Dendritic cell treated with granulocyte-macrophage colony-stimulating factor and Interleukin-4, amounts not matched to agents 40 ng/mL and 50 ng/mL, for 4 days (primary cell): Measurements from ENCODE around the gene MEF2D.

Experiments
- H3K27ac Mint-ChIP-seq: one replicate; pipeline ENCODE4 v1.8.0; 2022; ENCODE audit warnings: mild to moderate bottlenecking, mixed read lengths
- H3K27me3 Mint-ChIP-seq: one replicate; pipeline ENCODE4 v1.8.0; 2022; ENCODE audit warnings: mild to moderate bottlenecking, mixed read lengths
- H3K36me3 Mint-ChIP-seq: one replicate; pipeline ENCODE4 v1.8.0; 2022; ENCODE audit warnings: low read depth, mixed read lengths
- H3K4me1 Mint-ChIP-seq: one replicate; pipeline ENCODE4 v1.8.0; 2022; ENCODE audit warnings: low read depth, mixed read lengths
- H3K4me3 Mint-ChIP-seq: one replicate; pipeline ENCODE4 v1.8.0; 2022; ENCODE audit warnings: mild to moderate bottlenecking, moderate library complexity, mixed read lengths
- H3K9me3 Mint-ChIP-seq: one replicate; pipeline ENCODE4 v1.8.0; 2022; ENCODE audit warnings: mixed read lengths
- intact Hi-C: fragments of 100-400 bp; cut with micrococcal nuclease; formaldehyde crosslinking; loops from one replicate; pipeline ENCODE4 v1.15.0; 2022

Gene MEF2D

DNA sequence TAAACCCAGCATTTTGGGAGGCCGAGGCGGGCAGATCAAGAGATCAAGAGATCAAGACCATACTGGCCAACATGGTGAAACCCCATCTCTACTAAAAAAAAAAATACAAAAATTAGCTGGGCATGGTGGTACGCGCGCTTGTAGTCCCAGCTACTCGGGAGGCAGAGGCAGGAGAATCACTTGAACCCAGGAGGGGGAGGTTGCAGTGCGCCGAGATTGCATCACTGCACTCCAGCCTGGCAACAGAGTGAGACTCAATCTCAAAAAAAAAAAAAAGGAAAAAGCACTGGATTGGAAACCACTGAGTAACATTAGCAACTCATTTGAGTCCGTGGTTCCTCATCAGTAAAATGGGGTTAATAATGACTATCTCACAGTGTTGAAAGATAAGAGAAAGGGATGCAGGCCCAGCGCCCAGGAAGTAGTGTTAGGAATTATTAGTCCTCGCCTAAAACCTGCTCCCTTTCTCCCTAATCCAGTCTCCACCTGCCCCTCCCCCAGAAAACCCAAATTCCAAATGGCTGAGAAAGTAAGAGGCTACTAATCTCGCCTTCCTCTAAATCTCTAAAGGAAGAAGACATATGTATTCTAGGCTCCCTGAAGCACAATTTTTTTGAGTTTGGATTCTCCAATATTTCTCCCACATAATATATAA, 82.0 kb downstream of the MEF2D start:
- intact Hi-C loops = no loop called here
- H3K36me3 Mint-ChIP-seq = no peaks in the 10 kb centered on the region
- H3K9me3 Mint-ChIP-seq = no peaks in the 10 kb centered on the region
- H3K4me1 Mint-ChIP-seq = peaks cover 27% of the 10 kb centered on the region
- H3K27me3 Mint-ChIP-seq = peaks cover 96% of the 10 kb centered on the region
- H3K27ac Mint-ChIP-seq = no peak overlapping the region
- H3K4me3 Mint-ChIP-seq = no peak overlapping the region

DNA sequence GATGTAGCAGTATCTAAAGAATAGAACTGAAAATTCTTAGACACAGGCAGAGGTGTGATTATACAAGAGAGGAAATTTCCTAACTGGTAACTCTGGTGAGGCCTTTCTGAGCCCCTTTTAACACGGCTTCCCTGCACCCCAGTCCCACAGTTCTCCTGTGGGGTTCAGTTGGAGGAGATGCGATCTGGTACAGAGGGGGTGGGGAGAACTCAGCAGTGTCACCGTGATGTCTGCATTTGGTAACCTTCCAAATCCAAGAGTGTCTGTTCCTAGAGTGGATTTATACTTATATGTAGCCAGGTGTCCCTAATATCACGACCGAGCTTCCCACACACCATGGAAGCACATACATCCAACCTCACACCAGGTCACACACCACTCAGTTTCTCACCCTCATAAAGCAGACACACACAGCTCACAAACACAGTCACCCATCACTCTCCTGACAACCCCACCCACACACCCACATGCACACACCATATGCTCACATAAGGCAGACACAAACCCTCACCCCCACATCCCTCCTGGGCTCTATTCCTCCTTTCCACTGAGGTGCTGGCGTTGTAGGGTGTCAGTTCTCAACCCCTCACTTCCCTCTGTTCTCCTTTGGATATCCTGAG, 83.1 kb downstream of the MEF2D start:
- Mint-ChIP-seq H3K9me3 (no peaks in the 10 kb centered on the region), H3K4me1 (peaks cover 27% of the 10 kb centered on the region), H3K36me3 (no peaks in the 10 kb centered on the region), H3K27me3 (peaks cover 95% of the 10 kb centered on the region), H3K27ac (no peak overlapping the region), H3K4me3 (no peak overlapping the region)
- intact Hi-C loops = no loop called here

DNA sequence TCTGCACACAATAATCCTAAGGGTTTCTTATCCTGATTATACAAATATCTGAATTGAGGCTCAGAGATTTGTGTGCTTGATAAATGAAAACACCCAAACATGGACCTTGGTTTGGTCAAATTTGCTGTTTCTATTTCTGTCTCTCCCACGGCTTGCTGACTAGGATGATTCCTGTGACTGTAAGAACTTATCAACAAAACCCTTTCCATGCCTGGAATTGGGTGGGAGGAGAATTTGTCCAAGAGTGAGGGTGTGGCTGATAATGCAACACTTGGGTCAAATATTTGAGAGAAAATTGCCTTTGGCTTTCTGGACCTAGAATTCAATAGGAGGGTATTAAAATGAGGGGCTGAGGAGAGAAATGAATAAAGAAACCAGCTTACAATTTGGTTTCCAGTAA, 83.6 kb downstream of the MEF2D start:
- intact Hi-C loops = no loop called here
- Mint-ChIP-seq H3K4me1 (peaks cover 25% of the 10 kb centered on the region), H3K36me3 (no peaks in the 10 kb centered on the region), H3K4me3 (no peak overlapping the region), H3K27me3 (peaks cover 95% of the 10 kb centered on the region), H3K27ac (no peak overlapping the region), H3K9me3 (no peaks in the 10 kb centered on the region)

DNA sequence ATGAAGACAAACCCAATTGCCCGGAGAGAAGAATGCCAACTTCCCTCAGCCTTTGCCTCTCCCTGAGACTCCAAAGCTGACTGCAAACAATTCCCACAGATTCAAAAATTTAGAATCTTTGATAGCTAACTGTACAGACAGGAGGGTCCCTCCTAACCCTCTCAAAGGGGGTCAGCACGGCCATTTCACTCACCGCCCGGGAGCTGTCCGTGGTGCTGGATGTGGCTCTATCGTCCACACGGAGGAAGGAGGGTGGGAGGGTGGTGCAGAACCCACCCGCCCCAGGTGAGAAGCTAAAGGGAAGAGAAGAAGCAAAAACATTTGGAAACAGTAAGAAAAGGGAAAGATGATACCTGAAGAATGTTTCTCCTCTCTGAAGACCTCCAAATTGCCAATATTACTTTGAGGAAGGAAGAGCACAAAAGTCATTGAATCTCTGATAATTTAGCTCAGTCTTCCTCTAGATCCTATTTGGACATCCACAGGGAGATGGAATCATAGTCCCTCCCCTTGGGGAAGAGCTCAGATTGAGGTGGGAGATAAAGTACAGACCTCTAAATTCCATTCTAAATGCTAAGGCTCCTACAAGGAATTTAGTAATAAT, 86.0 kb downstream of the MEF2D start:
- Mint-ChIP-seq H3K27ac (no peak overlapping the region), H3K27me3 (peaks cover 96% of the 10 kb centered on the region), H3K36me3 (no peaks in the 10 kb centered on the region), H3K4me3 (no peak overlapping the region), H3K9me3 (no peaks in the 10 kb centered on the region), H3K4me1 (peaks cover 2% of the 10 kb centered on the region)
- intact Hi-C loops = no loop called here
